Measurements from ENCODE around the gene SRGAP2C.
"Not testable (repeated sequence)": the region's sequence is repeated elsewhere in the genome, so short reads cannot be mapped to it uniquely, and the experiment has no call there.

Gene SRGAP2C

GRCh38 chr1:121186191-121186590, 1.4 kb downstream of the SRGAP2C start:
- DNase-seq (ENCODE audit: low spot score), result not testable (repeated sequence)

- not testable (repeated sequence) for DNase-seq (ENCODE audit: low spot score)
These were observed 3.1 kb downstream of the SRGAP2C start for GRCh38 chr1:121187914-121188313.

- not testable (repeated sequence) for DNase-seq (ENCODE audit: low spot score)
These were observed 7.7 kb downstream of the SRGAP2C start for GRCh38 chr1:121192512-121192911.

- DNase-seq (ENCODE audit: low spot score), result not testable (repeated sequence)
These were observed 12.5 kb downstream of the SRGAP2C start for GRCh38 chr1:121197095-121197882.

- DNase-seq (ENCODE audit: low spot score), result not testable (repeated sequence)
These were observed 15.0 kb downstream of the SRGAP2C start for GRCh38 chr1:121199763-121200162.

- not testable (repeated sequence) for DNase-seq (ENCODE audit: low spot score)
These were observed 15.5 kb downstream of the SRGAP2C start for GRCh38 chr1:121200232-121200631.

- DNase-seq (ENCODE audit: low spot score), result not testable (repeated sequence)
These were observed 16.5 kb downstream of the SRGAP2C start for GRCh38 chr1:121200985-121201981.

GRCh38 chr1:121202986-121203385, 18.2 kb downstream of the SRGAP2C start:
- DNase-seq (ENCODE audit: low spot score), result not testable (repeated sequence)

GRCh38 chr1:121205786-121206711, 21.3 kb downstream of the SRGAP2C start:
- DNase-seq (ENCODE audit: low spot score), result not testable (repeated sequence)

- not testable (repeated sequence) for DNase-seq (ENCODE audit: low spot score)
These were observed 22.6 kb downstream of the SRGAP2C start for GRCh38 chr1:121207328-121207727.

GRCh38 chr1:121208375-121208774, 23.6 kb downstream of the SRGAP2C start:
- not testable (repeated sequence) for DNase-seq (ENCODE audit: low spot score)

GRCh38 chr1:121210778-121211177, 26.0 kb downstream of the SRGAP2C start:
- DNase-seq (ENCODE audit: low spot score), result not testable (repeated sequence)

GRCh38 chr1:121213491-121213890, 28.7 kb downstream of the SRGAP2C start:
- peak; percentile 73 for DNase-seq (ENCODE audit: low spot score)

GRCh38 chr1:121214544-121215156, 29.9 kb downstream of the SRGAP2C start:
- not testable (repeated sequence) for DNase-seq (ENCODE audit: low spot score)

- DNase-seq (ENCODE audit: low spot score), result not testable (repeated sequence)
These were observed 31.1 kb downstream of the SRGAP2C start for GRCh38 chr1:121215699-121216417.

GRCh38 chr1:121216676-121217075, 31.9 kb downstream of the SRGAP2C start:
- not testable (repeated sequence) for DNase-seq (ENCODE audit: low spot score)

GRCh38 chr1:121221770-121222169, 37.0 kb downstream of the SRGAP2C start:
- DNase-seq (ENCODE audit: low spot score), result not testable (repeated sequence)

- not testable (repeated sequence) for DNase-seq (ENCODE audit: low spot score)
These were observed 39.9 kb downstream of the SRGAP2C start for GRCh38 chr1:121224714-121225113.

GRCh38 chr1:121226295-121226904, 41.6 kb downstream of the SRGAP2C start:
- DNase-seq (ENCODE audit: low spot score), result not testable (repeated sequence)

- DNase-seq (ENCODE audit: low spot score), result not testable (repeated sequence)
These were observed 42.1 kb downstream of the SRGAP2C start for GRCh38 chr1:121226925-121227324.
